Chondrocyte (in vitro differentiated cells): ENCODE data around the gene GABRR1. TPM values are rescaled to one million over a fixed set of nuclear protein-coding genes. Genes with fewer than 3 reads are reported as not detected.
A peak's percentile ranks its signal among the peaks of the same experiment; 100 is the strongest.

Experiments used
- DNase-seq: peaks from one replicate; pipeline ENCODE4 v3.0.0; 2021; ENCODE audit warnings: mixed read lengths, low spot score
- H3K27ac Mint-ChIP-seq: one replicate; pipeline ENCODE4 v1.8.0; 2021; ENCODE audit warnings: mild to moderate bottlenecking, moderate library complexity, mixed read lengths; ENCODE audit not compliant: unreplicated experiment
- H3K27me3 Mint-ChIP-seq: 2 replicates; pipeline ENCODE4 v1.8.0; 2021; ENCODE audit warnings: low read depth, mixed read lengths
- H3K36me3 Mint-ChIP-seq: 2 replicates; pipeline ENCODE4 v1.8.0; 2021; ENCODE audit warnings: low read depth, mixed read lengths
- H3K4me1 Mint-ChIP-seq: 2 replicates; pipeline ENCODE4 v1.8.0; 2021; ENCODE audit warnings: low read depth, mild to moderate bottlenecking, mixed read lengths
- H3K4me3 Mint-ChIP-seq: one replicate; pipeline ENCODE4 v1.8.0; 2021; ENCODE audit warnings: mild to moderate bottlenecking, moderate library complexity, mixed read lengths; ENCODE audit not compliant: unreplicated experiment
- H3K9me3 Mint-ChIP-seq: 2 replicates; pipeline ENCODE4 v1.8.0; 2021; ENCODE audit warnings: low read depth, mixed read lengths
- CTCF ChIP-seq: fragments of 200-600 bp; sonication (generic); IDR thresholded peaks from 2 replicates; pipeline ENCODE4 v1.5.0; 2021; ENCODE audit warnings: antibody characterized with exemption, mild to moderate bottlenecking, moderate library complexity
- total RNA-seq: library from RNA; stranded (reverse); gene quantifications from 3 replicates; pipeline ENCODE4 v1.2.1, GENCODE V29; 2021

GABRR1 gene
- total RNA-seq, 1 donor from 2014 or later, result not detected

GRCh38 chr6:89161326-89162046 lies 55.7 kb downstream of the GABRR1 start:
- Mint-ChIP-seq H3K4me1 (peaks cover 23% of the 10 kb centered on the region), H3K27me3 (no peaks in the 10 kb centered on the region), H3K27ac (peak overlapping the region; percentile 93), H3K9me3 (no peaks in the 10 kb centered on the region), H3K36me3 (peaks cover 10% of the 10 kb centered on the region), H3K4me3 (peak overlapping the region; percentile 41)
- DNase-seq, result no peak
- TF ChIP-seq CTCF, result no peak

DNA sequence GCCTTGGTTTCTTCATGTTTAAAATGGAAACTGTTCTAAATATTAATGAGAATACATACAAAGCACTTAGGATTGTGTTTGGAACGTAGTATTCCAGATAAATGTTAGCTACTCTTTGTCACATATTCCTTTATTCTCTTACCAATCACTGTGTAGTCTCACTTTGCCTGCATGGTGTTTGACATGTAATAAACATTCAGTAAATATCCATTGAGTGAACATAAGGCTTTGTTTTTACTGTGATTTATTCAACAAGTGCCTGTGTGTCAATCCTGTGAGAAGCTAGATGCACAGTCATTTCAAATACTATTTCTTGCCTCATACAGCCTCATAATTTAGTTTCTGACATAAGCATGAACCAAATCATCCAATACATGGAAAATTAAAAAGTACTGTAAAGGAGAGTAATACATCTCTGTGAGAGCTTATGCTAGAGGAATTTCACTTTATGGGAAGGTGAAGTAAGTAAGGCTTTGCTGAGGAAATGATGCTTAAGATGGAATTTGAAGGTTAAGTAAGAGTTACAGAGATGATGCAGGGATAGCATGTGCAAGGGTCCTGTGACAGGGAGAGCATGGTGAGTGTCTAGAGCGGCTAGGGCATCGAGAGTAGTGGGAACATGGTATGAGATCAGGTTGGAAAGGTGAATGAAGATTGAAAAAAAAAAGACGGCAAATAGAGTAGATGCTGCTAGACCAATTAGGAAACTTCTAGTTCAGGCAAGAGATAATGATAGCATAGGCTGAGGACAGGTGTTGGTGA lies 56.6 kb downstream of the GABRR1 start:
- H3K4me3 Mint-ChIP-seq, result no peak overlapping the region
- H3K27ac Mint-ChIP-seq, result peak overlapping the region; percentile 93
- H3K4me1 Mint-ChIP-seq, result peaks cover 23% of the 10 kb centered on the region
- H3K27me3 Mint-ChIP-seq, result no peaks in the 10 kb centered on the region
- H3K9me3 Mint-ChIP-seq, result no peaks in the 10 kb centered on the region
- no peak for DNase-seq
- TF ChIP-seq CTCF, result no peak
- H3K36me3 Mint-ChIP-seq, result peaks cover 12% of the 10 kb centered on the region

DNA sequence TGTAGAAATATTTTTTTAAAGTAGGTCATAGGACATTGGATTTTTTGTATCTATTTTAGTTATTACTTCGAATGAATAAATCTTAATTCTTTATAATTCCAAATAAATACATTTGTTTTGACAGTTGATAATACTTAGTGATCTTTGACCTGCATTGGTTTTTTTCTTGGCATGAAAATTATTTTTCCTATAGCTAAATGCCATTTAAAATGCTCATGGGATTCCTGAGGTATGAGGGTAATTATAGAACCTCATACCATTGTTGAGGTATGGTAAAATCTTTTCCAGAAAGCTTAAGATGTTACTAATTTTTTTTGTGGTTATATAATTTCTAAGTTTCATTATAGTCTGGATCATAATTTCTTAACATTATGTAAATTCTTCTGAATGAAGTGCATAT lies 63.0 kb downstream of the GABRR1 start:
- Mint-ChIP-seq H3K4me3 (no peak overlapping the region), H3K36me3 (peaks cover 3% of the 10 kb centered on the region), H3K4me1 (peaks cover 7% of the 10 kb centered on the region), H3K27ac (no peak overlapping the region), H3K9me3 (no peaks in the 10 kb centered on the region), H3K27me3 (no peaks in the 10 kb centered on the region)
- no peak for DNase-seq
- no peak for TF ChIP-seq CTCF

DNA sequence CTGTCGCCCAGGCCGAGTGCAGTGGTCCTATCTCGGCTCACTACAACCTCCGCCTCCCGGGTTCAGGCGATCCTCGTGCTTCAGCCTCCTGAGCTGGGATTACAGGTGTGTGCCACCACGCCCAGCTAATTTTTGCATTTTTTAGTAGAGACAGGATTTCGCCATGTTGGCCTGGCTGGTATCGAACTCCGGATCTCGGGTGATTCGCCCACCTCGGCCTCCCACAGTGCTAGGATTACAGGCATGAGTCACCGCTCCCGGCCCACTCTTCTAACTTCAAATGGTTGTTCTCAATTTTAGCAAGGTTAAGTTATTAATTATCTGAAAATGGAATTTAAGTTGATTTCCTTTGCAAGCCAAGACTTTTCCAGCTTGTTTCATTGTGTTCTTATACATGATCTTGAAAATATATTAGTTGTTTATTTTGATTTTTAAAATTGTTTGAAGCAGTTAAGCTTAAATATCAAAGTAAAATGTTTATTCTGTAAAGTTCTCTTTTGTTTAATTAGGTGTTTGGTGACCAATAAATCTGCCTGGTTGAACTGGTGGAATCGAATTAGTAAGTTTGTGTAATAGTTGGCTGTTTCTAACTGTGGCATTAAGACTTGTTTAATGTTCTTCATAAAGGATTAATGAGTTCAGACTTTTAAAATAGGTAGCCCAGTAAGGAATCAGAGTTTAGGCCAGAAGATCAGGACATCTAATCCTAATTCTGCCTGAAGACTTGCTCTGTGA lies 69.0 kb downstream of the GABRR1 start:
- Mint-ChIP-seq H3K9me3 (no peaks in the 10 kb centered on the region), H3K4me1 (peaks cover 38% of the 10 kb centered on the region), H3K27me3 (no peaks in the 10 kb centered on the region), H3K36me3 (peaks cover 1% of the 10 kb centered on the region), H3K27ac (no peak overlapping the region), H3K4me3 (no peak overlapping the region)
- no peak for DNase-seq
- no peak for TF ChIP-seq CTCF
